ENCODE data around the gene HYOU1. TPM values are rescaled to one million over a fixed set of nuclear protein-coding genes. Genes with fewer than 3 reads are reported as not detected.

Gene HYOU1
- polyA plus RNA-seq, 1 donor (not counting 4 experiments of a cell fraction or from before 2014, with no cell fraction given), result 119 TPM

DNA sequence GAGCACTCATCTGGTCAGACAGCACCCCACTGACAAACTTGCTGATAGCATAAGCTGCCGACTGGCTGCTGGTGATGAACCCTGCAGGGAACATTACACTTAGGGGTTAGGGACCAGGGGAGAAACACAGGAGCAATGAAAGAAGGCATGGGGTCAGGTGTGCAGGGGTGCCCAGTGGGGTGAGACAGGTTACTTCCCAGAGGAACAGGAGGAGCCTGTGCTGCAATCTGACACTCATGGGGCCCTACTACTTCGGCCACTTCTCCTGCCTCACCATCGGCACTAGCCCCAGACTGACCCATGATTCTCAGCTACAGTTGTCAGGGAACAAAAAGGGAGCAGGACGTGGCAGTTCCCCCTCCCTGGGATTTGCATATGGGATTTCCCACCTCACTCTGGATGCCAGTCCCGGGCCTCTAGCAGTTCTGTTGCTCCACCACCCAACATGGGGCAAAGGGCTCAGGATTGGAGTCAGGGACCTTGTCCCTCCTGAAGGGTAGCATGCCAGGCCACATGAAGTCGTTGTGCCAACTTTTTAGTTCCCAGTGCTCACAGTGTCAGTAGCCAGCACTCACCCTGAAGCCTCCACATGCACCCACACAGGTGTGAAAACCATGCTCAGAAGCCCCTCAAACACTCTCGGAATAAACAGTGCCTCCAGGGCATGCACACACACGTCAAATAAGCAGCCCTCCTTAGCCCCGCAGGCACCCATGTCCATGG lies 28.5 kb downstream of the HYOU1 start:
- Histone ChIP-seq H3K4me3 (ENCODE audit: control insufficient read depth in 2 of 3, extremely low read depth in 1 of 3, insufficient read depth in 2 of 3, low read depth in 1 of 3, low read length in 3 of 3) (no peak overlapping the region), H3K36me3 (ENCODE audit: control insufficient read depth in 2 of 2, extremely low read depth in 1 of 2, insufficient read depth in 2 of 2, low read length in 2 of 2) (peaks cover 22 to 35% of the 10 kb centered on the region in 2 experiments), H2AFZ (ENCODE audit: control insufficient read depth, low read length) (no peak overlapping the region), H4K20me1 (ENCODE audit: control insufficient read depth, extremely low read depth, insufficient read depth, low read length) (no peaks in the 10 kb centered on the region), H3K27ac (ENCODE audit: control insufficient read depth, insufficient read depth, low read length) (no peak overlapping the region), H3K27me3 (ENCODE audit: control insufficient read depth, extremely low read depth, insufficient read depth, low read length) (no peaks in the 10 kb centered on the region), H3K9me3 (ENCODE audit: control insufficient read depth, low read depth, low read length) (no peaks in the 10 kb centered on the region), H3K4me2 (ENCODE audit: control insufficient read depth, extremely low read depth, insufficient read depth, low read depth, low read length) (peak overlapping the region; percentile 95), H3K9me1 (ENCODE audit: control insufficient read depth, extremely low read depth, insufficient read depth, low read length) (no peaks in the 10 kb centered on the region), H3K4me1 (ENCODE audit: control insufficient read depth, extremely low read depth, insufficient read depth, low read length) (peaks cover 14% of the 10 kb centered on the region), H3K79me2 (ENCODE audit: control insufficient read depth, insufficient read depth, low read length) (peaks cover 9% of the 10 kb centered on the region), H3K9ac (ENCODE audit: control insufficient read depth, extremely low read depth, insufficient read depth, low read length) (no peak overlapping the region)
- DNase-seq (ENCODE audit: low read depth, low spot score), result no peak
- TF ChIP-seq, protein P1, sequence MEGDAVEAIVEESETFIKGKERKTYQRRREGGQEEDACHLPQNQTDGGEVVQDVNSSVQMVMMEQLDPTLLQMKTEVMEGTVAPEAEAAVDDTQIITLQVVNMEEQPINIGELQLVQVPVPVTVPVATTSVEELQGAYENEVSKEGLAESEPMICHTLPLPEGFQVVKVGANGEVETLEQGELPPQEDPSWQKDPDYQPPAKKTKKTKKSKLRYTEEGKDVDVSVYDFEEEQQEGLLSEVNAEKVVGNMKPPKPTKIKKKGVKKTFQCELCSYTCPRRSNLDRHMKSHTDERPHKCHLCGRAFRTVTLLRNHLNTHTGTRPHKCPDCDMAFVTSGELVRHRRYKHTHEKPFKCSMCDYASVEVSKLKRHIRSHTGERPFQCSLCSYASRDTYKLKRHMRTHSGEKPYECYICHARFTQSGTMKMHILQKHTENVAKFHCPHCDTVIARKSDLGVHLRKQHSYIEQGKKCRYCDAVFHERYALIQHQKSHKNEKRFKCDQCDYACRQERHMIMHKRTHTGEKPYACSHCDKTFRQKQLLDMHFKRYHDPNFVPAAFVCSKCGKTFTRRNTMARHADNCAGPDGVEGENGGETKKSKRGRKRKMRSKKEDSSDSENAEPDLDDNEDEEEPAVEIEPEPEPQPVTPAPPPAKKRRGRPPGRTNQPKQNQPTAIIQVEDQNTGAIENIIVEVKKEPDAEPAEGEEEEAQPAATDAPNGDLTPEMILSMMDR (optimal IDR thresholded peaks at IDR 0.05 in 1 of 3, IDR thresholded peaks at IDR 0.05 in 1 of 3, conservative IDR thresholded peaks at IDR 0.05 in 1 of 3; ENCODE audit: extremely low read depth in 1 of 3, insufficient read depth in 2 of 3, low read length in 3 of 3), result no peak
- TF ChIP-seq EZH2 (IDR thresholded peaks at IDR 0.05; ENCODE audit: low read length), result no peak
- no peak for FAIRE-seq
- dilution Hi-C loops (cut with MboI; ENCODE audit: extremely low pct_ligation_motif_present, low sequenced_read_pairs), result no loop called here

DNA sequence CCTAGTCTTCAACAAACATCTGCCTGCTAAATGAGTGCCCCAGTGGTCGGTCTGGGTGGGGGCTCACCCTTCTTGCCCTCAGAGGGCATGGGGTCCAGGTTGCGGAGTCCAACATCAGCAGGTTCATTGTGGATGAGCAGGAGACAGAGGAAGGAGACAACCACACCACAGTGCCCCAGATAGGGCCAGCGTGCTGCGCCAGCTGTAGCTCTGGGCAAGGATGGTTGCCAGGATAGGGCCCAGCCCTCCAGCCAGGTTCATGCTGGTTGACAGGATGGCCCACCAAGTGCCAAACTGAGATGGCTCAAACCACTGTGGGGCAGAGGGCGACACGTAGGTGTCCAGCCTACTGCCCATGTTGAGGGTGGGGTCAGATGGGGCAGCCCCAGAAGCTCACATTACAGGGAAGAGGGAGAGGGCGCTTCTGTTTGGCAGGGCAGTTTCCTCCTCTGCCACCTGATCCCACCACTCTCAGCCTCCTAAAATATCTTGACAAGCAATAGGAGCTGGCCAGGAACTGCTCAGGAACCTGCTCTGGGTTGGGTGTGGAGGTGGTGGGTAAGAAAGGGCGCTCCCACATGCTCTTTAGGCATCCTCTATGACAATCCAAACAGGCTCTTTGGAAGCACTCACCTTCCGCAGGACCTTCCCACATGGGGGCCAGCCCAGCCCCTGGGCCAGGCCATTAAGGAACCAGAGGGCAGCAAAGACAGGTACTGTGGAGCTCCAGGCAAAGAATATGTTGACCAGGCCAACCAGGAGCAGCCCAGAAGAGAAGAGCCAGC lies 29.3 kb downstream of the HYOU1 start:
- no peak for DNase-seq (ENCODE audit: low read depth, low spot score)
- FAIRE-seq, result no peak
- H3K27ac ChIP-seq (ENCODE audit: control insufficient read depth, insufficient read depth, low read length), result no peak overlapping the region
- H3K9me3 ChIP-seq (ENCODE audit: control insufficient read depth, low read depth, low read length), result no peaks in the 10 kb centered on the region
- TF ChIP-seq, protein P1 (optimal IDR thresholded peaks at IDR 0.05 in 1 of 3, IDR thresholded peaks at IDR 0.05 in 1 of 3, conservative IDR thresholded peaks at IDR 0.05 in 1 of 3; ENCODE audit: extremely low read depth in 1 of 3, insufficient read depth in 2 of 3, low read length in 3 of 3), result no peak
- no peak for TF ChIP-seq EZH2 (IDR thresholded peaks at IDR 0.05; ENCODE audit: low read length)
- peaks cover 9% of the 10 kb centered on the region for H3K79me2 ChIP-seq (ENCODE audit: control insufficient read depth, insufficient read depth, low read length)
- peaks cover 24 to 40% of the 10 kb centered on the region in 2 experiments for H3K36me3 ChIP-seq (ENCODE audit: control insufficient read depth in 2 of 2, extremely low read depth in 1 of 2, insufficient read depth in 2 of 2, low read length in 2 of 2)
- no peak overlapping the region for H3K4me3 ChIP-seq (ENCODE audit: control insufficient read depth in 2 of 3, extremely low read depth in 1 of 3, insufficient read depth in 2 of 3, low read depth in 1 of 3, low read length in 3 of 3)
- H3K4me1 ChIP-seq (ENCODE audit: control insufficient read depth, extremely low read depth, insufficient read depth, low read length), result peaks cover 14% of the 10 kb centered on the region
- no peaks in the 10 kb centered on the region for H4K20me1 ChIP-seq (ENCODE audit: control insufficient read depth, extremely low read depth, insufficient read depth, low read length)
- no peaks in the 10 kb centered on the region for H3K27me3 ChIP-seq (ENCODE audit: control insufficient read depth, extremely low read depth, insufficient read depth, low read length)
- H3K9ac ChIP-seq (ENCODE audit: control insufficient read depth, extremely low read depth, insufficient read depth, low read length), result no peak overlapping the region
- H3K9me1 ChIP-seq (ENCODE audit: control insufficient read depth, extremely low read depth, insufficient read depth, low read length), result no peaks in the 10 kb centered on the region
- no peak overlapping the region for H2AFZ ChIP-seq (ENCODE audit: control insufficient read depth, low read length)
- H3K4me2 ChIP-seq (ENCODE audit: control insufficient read depth, extremely low read depth, insufficient read depth, low read depth, low read length), result no peak overlapping the region
- dilution Hi-C loops (cut with MboI; ENCODE audit: extremely low pct_ligation_motif_present, low sequenced_read_pairs), result no loop called here
